Lung (tissue), 12 donors: ENCODE results near the gene CELSR3. TPM values are rescaled to one million over a fixed set of nuclear protein-coding genes. Genes with fewer than 3 reads are reported as not detected.

ENCODE experiments used
- ATAC-seq: fragments of 200-7000 bp; cut with Tn5 transposase; one replicate; pipeline ENCODE4 v1.9.1; 2020; ENCODE audit warnings: moderate number of reproducible peaks; ENCODE audit not compliant: insufficient read depth, low FRiP score
- DNase-seq, 3 donors: peaks; one replicate each; pipeline ENCODE4 v3.0.0-alpha.2; 2013 to 2017
- H3K27ac ChIP-seq, 2 donors: one replicate each; pipeline ENCODE4 v1.5.1; 2013; ENCODE audit warnings: mild to moderate bottlenecking in 2 of 2, moderate library complexity in 2 of 2, control low read depth in 1 of 2, inconsistent platforms in 1 of 2, low read depth in 1 of 2, low read length in 1 of 2
- H3K27me3 ChIP-seq, 3 donors: one replicate each; pipeline ENCODE4 v1.5.1; 2013; ENCODE audit warnings: low read length in 2 of 3; ENCODE audit not compliant: control insufficient read depth in 3 of 3, insufficient read depth in 3 of 3
- H3K36me3 ChIP-seq, 4 donors: one replicate each; pipeline ENCODE4 v1.5.1; 2013; ENCODE audit warnings: low read length in 4 of 4, mild to moderate bottlenecking in 1 of 4, moderate library complexity in 1 of 4; ENCODE audit not compliant: control insufficient read depth in 4 of 4, insufficient read depth in 4 of 4
- H3K4me1 ChIP-seq, 5 donors: one replicate each; pipeline ENCODE4 v1.5.1; 2013; ENCODE audit warnings: low read length in 5 of 5, mild to moderate bottlenecking in 2 of 5, moderate library complexity in 1 of 5; ENCODE audit not compliant: control insufficient read depth in 5 of 5, insufficient read depth in 5 of 5
- H3K4me3 ChIP-seq: one replicate; pipeline ENCODE4 v1.5.1; 2013; ENCODE audit warnings: mild to moderate bottlenecking, control low read depth, moderate library complexity
- H3K9ac ChIP-seq, 2 donors: one replicate each; pipeline ENCODE4 v1.5.1; 2013; ENCODE audit warnings: low read length in 2 of 2, control low read depth in 1 of 2; ENCODE audit not compliant: insufficient read depth in 1 of 2
- H3K9me3 ChIP-seq, 4 donors: one replicate each; pipeline ENCODE4 v1.5.1; 2013; ENCODE audit warnings: low read length in 3 of 4, mild to moderate bottlenecking in 1 of 4, moderate library complexity in 1 of 4; ENCODE audit not compliant: control insufficient read depth in 4 of 4, insufficient read depth in 3 of 4
- CTCF ChIP-seq: IDR thresholded peaks from 2 replicates; pipeline ENCODE4 v1.5.1; 2012; ENCODE audit warnings: mild to moderate bottlenecking; ENCODE audit errors: control extremely low read depth, extremely low read depth
- WGBS, 2 donors: extraction: QIAGEN DNeasy Blood & Tissue Kit; methylation state at CpG; one replicate each; pipeline ENCODE4 v1.1.7; 2013; 5-methylcytosine and 5-hydroxymethylcytosine counted together
- polyA plus RNA-seq, 2 donors: library from polyadenylated mRNA; stranded (reverse); fragments of 200-250 nt; gene quantifications; one replicate each; pipeline ENCODE4 v1.2.1, GENCODE V29; 2013
- total RNA-seq, 2 donors: library from RNA; depleted of rRNA in 1 of 2; stranded (reverse); fragments of >200 nt in 1 of 2; gene quantifications; one replicate each; pipeline ENCODE4 v1.2.1, GENCODE V29; 2014 to 2021
- donor health status: control.
- donor health status: control.
- donor health status: Bipolar disorder and iron deficiency.
- donor health status: healthy.
- donor health status: DM: yes; HTN: yes; CAD: no.

The CELSR3 gene
- total and polyA plus RNA-seq, 4 donors, result 0.71 to 2.0 (median 1.4) TPM

GRCh38 chr3:48694610-48695392 is 32.1 kb upstream of the CELSR3 start:
- Histone ChIP-seq H3K4me3 (peak overlapping the region; percentile 16), H3K27ac (peak overlapping the region; percentile 63 to 80), H3K27me3 (no peaks in the 10 kb centered on the region), H3K9me3 (no peaks in the 10 kb centered on the region), H3K4me1 (peaks cover 0 to 15% (median 11%) of the 10 kb centered on the region in 5 donors), H3K36me3 (peaks cover 19 to 56% (median 51%) of the 10 kb centered on the region in 4 donors), H3K9ac (no peak overlapping the region)
- ATAC-seq (peak; percentile 79), DNase-seq (peak; percentile 83 to 95 (median 91))
- WGBS, 2 donors, result 72 to 78% methylated on average over 23 of the region's 23 CpGs
- no peak for TF ChIP-seq CTCF

GRCh38 chr3:48693826-48694225 is 31.1 kb upstream of the CELSR3 start:
- Histone ChIP-seq H3K9ac (no peak overlapping the region), H3K27me3 (no peaks in the 10 kb centered on the region), H3K4me3 (no peak overlapping the region), H3K9me3 (no peaks in the 10 kb centered on the region), H3K4me1 (peaks cover 0 to 15% (median 8%) of the 10 kb centered on the region in 5 donors), H3K36me3 (peaks cover 22 to 59% (median 53%) of the 10 kb centered on the region in 4 donors), H3K27ac (peak overlapping the region; percentile 80 to 81)
- TF ChIP-seq CTCF, result no peak
- ATAC-seq (no peak), DNase-seq (no peak)
- WGBS, 2 donors, result 87 to 92% methylated on average over 8 of the region's 8 CpGs

GRCh38 chr3:48692551-48692950 is 29.9 kb upstream of the CELSR3 start:
- Histone ChIP-seq H3K27ac (peak overlapping the region in 1 of 2 donors; percentile 13), H3K36me3 (peaks cover 25 to 65% (median 61%) of the 10 kb centered on the region in 4 donors), H3K9me3 (no peaks in the 10 kb centered on the region), H3K4me3 (no peak overlapping the region), H3K4me1 (peaks cover 0 to 15% (median 8%) of the 10 kb centered on the region in 5 donors), H3K27me3 (no peaks in the 10 kb centered on the region), H3K9ac (no peak overlapping the region)
- TF ChIP-seq CTCF, result no peak
- DNase-seq (no peak), ATAC-seq (no peak)
